ENCODE data around the gene DDX47.

GRCh38 chr12:12872934-12873275 lies 59.8 kb downstream of the DDX47 start:
- TF ChIP-seq ZNF592 (IDR thresholded peaks at IDR 0.05) (no peak), CTCF (IDR thresholded peaks at IDR 0.05 in 2 of 3, conservative IDR thresholded peaks at IDR 0.05 in 1 of 3; ENCODE audit: control insufficient read depth in 2 of 3, extremely low read depth in 1 of 3, insufficient read depth in 1 of 3, low read depth in 3 of 3, low read length in 3 of 3) (no peak), ZBTB40 (IDR thresholded peaks at IDR 0.05; ENCODE audit: borderline replicate concordance) (no peak), HCFC1 (IDR thresholded peaks at IDR 0.05; ENCODE audit: low read length) (no peak), CEBPZ (IDR thresholded peaks at IDR 0.05; ENCODE audit: low read depth, low read length) (no peak), NFIC (IDR thresholded peaks at IDR 0.05; ENCODE audit: low read depth, low read length) (no peak), SP1 (IDR thresholded peaks at IDR 0.05; ENCODE audit: low read depth, low read length) (no peak), SUPT20H (IDR thresholded peaks at IDR 0.05; ENCODE audit: borderline replicate concordance, control insufficient read depth, low read depth, low read length) (no peak), E4F1 (IDR thresholded peaks at IDR 0.05; ENCODE audit: borderline replicate concordance, partially characterized antibody) (no peak), BCLAF1 (IDR thresholded peaks at IDR 0.05) (no peak), RAD21 (IDR thresholded peaks at IDR 0.05; ENCODE audit: insufficient read depth, low read depth, low read length) (no peak), MAX (IDR thresholded peaks at IDR 0.05; ENCODE audit: low read depth, low read length) (no peak), STAT1 (conservative IDR thresholded peaks at IDR 0.05) (no peak), TAF1 (IDR thresholded peaks at IDR 0.05; ENCODE audit: borderline replicate concordance, low read depth, low read length) (no peak)

All from GM12878 (cell line).